Activated T-cell treated with anti-CD3 and anti-CD28 coated beads, Interleukin-2, amount 50 U/mL, for 24 hours (primary cell): Measurements from ENCODE around the gene VENTX.
A peak's percentile ranks its signal among the peaks of the same experiment; 100 is the strongest.
"Not testable (repeated sequence)": the region's sequence is repeated elsewhere in the genome, so short reads cannot be mapped to it uniquely, and the experiment has no call there.

Experiments
- DNase-seq: peaks from one replicate; pipeline ENCODE4 v3.0.0-alpha.2; 2020
- H3K27ac Mint-ChIP-seq: 2 replicates; pipeline ENCODE4 v1.8.0; 2020; ENCODE audit warnings: mild to moderate bottlenecking, mixed read lengths
- H3K27me3 Mint-ChIP-seq: 2 replicates; pipeline ENCODE4 v1.8.0; 2020; ENCODE audit warnings: mixed read lengths
- H3K36me3 Mint-ChIP-seq: 2 replicates; pipeline ENCODE4 v1.8.0; 2020; ENCODE audit warnings: low read depth, mixed read lengths
- H3K4me1 Mint-ChIP-seq: 2 replicates; pipeline ENCODE4 v1.8.0; 2020; ENCODE audit warnings: low read depth, mixed read lengths
- H3K4me3 Mint-ChIP-seq: 2 replicates; pipeline ENCODE4 v1.8.0; 2020; ENCODE audit warnings: mild to moderate bottlenecking, moderate library complexity, mixed read lengths
- H3K9me3 Mint-ChIP-seq: 2 replicates; pipeline ENCODE4 v1.8.0; 2020; ENCODE audit warnings: mixed read lengths

VENTX gene

GRCh38 chr10:133217800-133218589 lies 19.7 kb upstream of the VENTX start:
- no peak overlapping the region for H3K27ac Mint-ChIP-seq
- H3K27me3 Mint-ChIP-seq = peaks cover 18% of the 10 kb centered on the region
- DNase-seq = no peak
- no peak overlapping the region for H3K4me3 Mint-ChIP-seq
- H3K9me3 Mint-ChIP-seq = no peaks in the 10 kb centered on the region
- H3K36me3 Mint-ChIP-seq = no peaks in the 10 kb centered on the region
- no peaks in the 10 kb centered on the region for H3K4me1 Mint-ChIP-seq

GRCh38 chr10:133218891-133219290 lies 18.8 kb upstream of the VENTX start:
- Mint-ChIP-seq H3K4me1 (no peaks in the 10 kb centered on the region), H3K36me3 (no peaks in the 10 kb centered on the region), H3K9me3 (no peaks in the 10 kb centered on the region), H3K4me3 (no peak overlapping the region), H3K27ac (no peak overlapping the region), H3K27me3 (peaks cover 18% of the 10 kb centered on the region)
- DNase-seq = no peak

- Mint-ChIP-seq H3K9me3 (no peaks in the 10 kb centered on the region), H3K4me3 (no peak overlapping the region), H3K27me3 (peaks cover 18% of the 10 kb centered on the region), H3K36me3 (no peaks in the 10 kb centered on the region), H3K4me1 (no peaks in the 10 kb centered on the region), H3K27ac (no peak overlapping the region)
- no peak for DNase-seq
Observed at GRCh38 chr10:133219782-133220181, 17.9 kb upstream of the VENTX start.

GRCh38 chr10:133221331-133221730 lies 16.3 kb upstream of the VENTX start:
- Mint-ChIP-seq H3K9me3 (no peaks in the 10 kb centered on the region), H3K36me3 (no peaks in the 10 kb centered on the region), H3K4me3 (no peak overlapping the region), H3K27me3 (peaks cover 27% of the 10 kb centered on the region), H3K27ac (no peak overlapping the region), H3K4me1 (peaks cover 12% of the 10 kb centered on the region)
- DNase-seq = no peak

GRCh38 chr10:133221756-133222155 lies 15.9 kb upstream of the VENTX start:
- Mint-ChIP-seq H3K4me1 (peaks cover 16% of the 10 kb centered on the region), H3K27me3 (peaks cover 31% of the 10 kb centered on the region)
- DNase-seq, H3K9me3 Mint-ChIP-seq, H3K36me3 Mint-ChIP-seq, H3K27ac Mint-ChIP-seq, H3K4me3 Mint-ChIP-seq: not testable (repeated sequence)

- no peaks in the 10 kb centered on the region for H3K9me3 Mint-ChIP-seq
- H3K27me3 Mint-ChIP-seq = peaks cover 47% of the 10 kb centered on the region
- DNase-seq = no peak
- H3K36me3 Mint-ChIP-seq = no peaks in the 10 kb centered on the region
- H3K27ac Mint-ChIP-seq = no peak overlapping the region
- peaks cover 19% of the 10 kb centered on the region for H3K4me1 Mint-ChIP-seq
- H3K4me3 Mint-ChIP-seq = no peak overlapping the region
Observed at GRCh38 chr10:133224076-133224475, 13.6 kb upstream of the VENTX start.

- H3K9me3 Mint-ChIP-seq = no peaks in the 10 kb centered on the region
- H3K27me3 Mint-ChIP-seq = peaks cover 47% of the 10 kb centered on the region
- H3K36me3 Mint-ChIP-seq = no peaks in the 10 kb centered on the region
- no peak for DNase-seq
- H3K4me3 Mint-ChIP-seq = no peak overlapping the region
- H3K27ac Mint-ChIP-seq = no peak overlapping the region
- H3K4me1 Mint-ChIP-seq = peaks cover 21% of the 10 kb centered on the region
Observed at GRCh38 chr10:133224756-133225372, 12.8 kb upstream of the VENTX start.

GRCh38 chr10:133225707-133226191 lies 11.9 kb upstream of the VENTX start:
- peaks cover 21% of the 10 kb centered on the region for H3K4me1 Mint-ChIP-seq
- no peaks in the 10 kb centered on the region for H3K9me3 Mint-ChIP-seq
- H3K4me3 Mint-ChIP-seq = no peak overlapping the region
- DNase-seq = no peak
- H3K36me3 Mint-ChIP-seq = no peaks in the 10 kb centered on the region
- H3K27ac Mint-ChIP-seq = no peak overlapping the region
- peaks cover 48% of the 10 kb centered on the region for H3K27me3 Mint-ChIP-seq

GRCh38 chr10:133226251-133226808 lies 11.3 kb upstream of the VENTX start:
- no peaks in the 10 kb centered on the region for H3K36me3 Mint-ChIP-seq
- peaks cover 46% of the 10 kb centered on the region for H3K27me3 Mint-ChIP-seq
- H3K4me3 Mint-ChIP-seq = no peak overlapping the region
- H3K9me3 Mint-ChIP-seq = no peaks in the 10 kb centered on the region
- H3K4me1 Mint-ChIP-seq = peaks cover 21% of the 10 kb centered on the region
- no peak overlapping the region for H3K27ac Mint-ChIP-seq
- no peak for DNase-seq

- Mint-ChIP-seq H3K4me3 (no peak overlapping the region), H3K9me3 (no peaks in the 10 kb centered on the region), H3K27me3 (peaks cover 53% of the 10 kb centered on the region), H3K27ac (no peak overlapping the region), H3K4me1 (peaks cover 23% of the 10 kb centered on the region), H3K36me3 (no peaks in the 10 kb centered on the region)
- no peak for DNase-seq
Observed at GRCh38 chr10:133227256-133227655, 10.4 kb upstream of the VENTX start.

- DNase-seq = no peak
- Mint-ChIP-seq H3K4me1 (peaks cover 23% of the 10 kb centered on the region), H3K27me3 (peaks cover 75% of the 10 kb centered on the region)
Observed at GRCh38 chr10:133229265-133230043, 8.2 kb upstream of the VENTX start.

GRCh38 chr10:133230044-133230361 lies 7.7 kb upstream of the VENTX start, which contains the start of gene UTF1:
Gene UTF1 (plus strand): TSS chr10:133230217. CDS start chr10:133230289, 72 bp downstream.
- Mint-ChIP-seq H3K9me3 (no peaks in the 10 kb centered on the region), H3K27me3 (peaks cover 78% of the 10 kb centered on the region), H3K4me1 (peaks cover 26% of the 10 kb centered on the region), H3K36me3 (no peaks in the 10 kb centered on the region), H3K4me3 (no peak within 1 kb of the TSS), H3K27ac (no peak within 1 kb of the TSS)
- no peak for DNase-seq

More at GRCh38 chr10:133229265-133230043, 8.2 kb upstream of the VENTX start:
- Mint-ChIP-seq H3K36me3 (no peaks in the 10 kb centered on the region), H3K27ac (no peak overlapping the region), H3K9me3 (no peaks in the 10 kb centered on the region), H3K4me3 (no peak overlapping the region)

- peak; percentile 50 for DNase-seq
- peaks cover 78% of the 10 kb centered on the region for H3K27me3 Mint-ChIP-seq
- no peak overlapping the region for H3K4me3 Mint-ChIP-seq
- H3K27ac Mint-ChIP-seq = no peak overlapping the region
- H3K9me3 Mint-ChIP-seq = no peaks in the 10 kb centered on the region
- no peaks in the 10 kb centered on the region for H3K36me3 Mint-ChIP-seq
- peaks cover 23% of the 10 kb centered on the region for H3K4me1 Mint-ChIP-seq
Observed at GRCh38 chr10:133230387-133231195, 7.1 kb upstream of the VENTX start.
